Measurements from ENCODE around the gene CREBBP.

CREBBP gene

DNA sequence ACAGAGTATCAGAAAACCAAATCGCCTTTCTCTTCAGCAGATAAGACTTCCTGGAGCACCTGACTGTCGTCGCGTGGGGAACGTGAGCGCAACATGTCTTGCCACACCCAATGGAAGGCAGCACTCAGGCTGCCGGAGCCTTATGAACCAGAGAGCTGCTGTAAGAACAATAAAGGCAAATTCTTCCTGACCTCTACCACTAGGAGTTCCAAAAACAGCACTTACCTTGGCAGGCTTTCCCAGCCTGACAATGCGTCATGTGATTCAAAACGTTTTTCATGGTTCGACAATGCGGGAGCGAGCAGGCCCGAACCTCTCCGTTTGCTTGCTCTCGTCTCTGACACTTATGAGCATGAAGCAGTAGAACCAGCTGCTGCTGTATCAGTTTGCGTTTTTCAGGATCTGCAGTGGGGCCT is 87.3 kb downstream of the CREBBP start:
- Histone ChIP-seq H3K4me1 (peaks cover 3% of the 10 kb centered on the region), H3K4me3 (ENCODE audit: low read depth, low read length) (no peak overlapping the region), H3K27ac (no peak overlapping the region), H3K79me2 (peaks cover 43% of the 10 kb centered on the region), H3K27me3 (ENCODE audit: control insufficient read depth, insufficient read depth, low read length) (no peaks in the 10 kb centered on the region), H3K4me2 (ENCODE audit: low read length) (no peak overlapping the region), H3K36me3 (ENCODE audit: control insufficient read depth, insufficient read depth, low read length) (no peaks in the 10 kb centered on the region), H3K9ac (no peak overlapping the region), H3K9me3 (ENCODE audit: control insufficient read depth, low read length) (no peaks in the 10 kb centered on the region), H2AFZ (no peak overlapping the region)
- TF ChIP-seq, protein P1, sequence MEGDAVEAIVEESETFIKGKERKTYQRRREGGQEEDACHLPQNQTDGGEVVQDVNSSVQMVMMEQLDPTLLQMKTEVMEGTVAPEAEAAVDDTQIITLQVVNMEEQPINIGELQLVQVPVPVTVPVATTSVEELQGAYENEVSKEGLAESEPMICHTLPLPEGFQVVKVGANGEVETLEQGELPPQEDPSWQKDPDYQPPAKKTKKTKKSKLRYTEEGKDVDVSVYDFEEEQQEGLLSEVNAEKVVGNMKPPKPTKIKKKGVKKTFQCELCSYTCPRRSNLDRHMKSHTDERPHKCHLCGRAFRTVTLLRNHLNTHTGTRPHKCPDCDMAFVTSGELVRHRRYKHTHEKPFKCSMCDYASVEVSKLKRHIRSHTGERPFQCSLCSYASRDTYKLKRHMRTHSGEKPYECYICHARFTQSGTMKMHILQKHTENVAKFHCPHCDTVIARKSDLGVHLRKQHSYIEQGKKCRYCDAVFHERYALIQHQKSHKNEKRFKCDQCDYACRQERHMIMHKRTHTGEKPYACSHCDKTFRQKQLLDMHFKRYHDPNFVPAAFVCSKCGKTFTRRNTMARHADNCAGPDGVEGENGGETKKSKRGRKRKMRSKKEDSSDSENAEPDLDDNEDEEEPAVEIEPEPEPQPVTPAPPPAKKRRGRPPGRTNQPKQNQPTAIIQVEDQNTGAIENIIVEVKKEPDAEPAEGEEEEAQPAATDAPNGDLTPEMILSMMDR (IDR thresholded peaks at IDR 0.05): no peak

DNA sequence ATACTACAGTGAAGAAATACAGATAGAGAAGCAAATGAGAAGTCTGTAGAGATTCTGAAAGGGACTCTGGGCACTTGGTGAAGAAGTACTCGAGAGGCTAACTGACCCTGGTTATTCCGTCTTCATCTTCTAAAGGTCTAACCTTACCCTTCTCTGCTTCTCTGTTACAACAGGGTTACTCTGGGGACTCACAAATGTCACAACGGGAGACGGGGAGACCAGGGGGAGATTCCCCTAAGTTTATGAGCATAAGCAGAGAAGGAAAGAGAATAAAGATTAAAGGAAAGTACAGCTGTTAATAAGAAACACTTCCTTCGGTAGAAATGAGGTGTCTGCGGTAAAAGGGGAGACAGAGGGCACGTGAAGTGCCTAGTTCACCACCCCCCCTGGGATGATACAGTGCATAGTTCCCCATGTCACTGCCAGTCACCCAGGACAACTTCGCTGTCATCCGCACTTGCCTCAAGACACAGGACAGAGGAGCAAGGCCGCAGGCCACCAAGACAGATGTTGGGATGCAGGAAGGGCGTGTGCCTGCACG is 88.0 kb downstream of the CREBBP start:
- Histone ChIP-seq H3K9me3 (ENCODE audit: control insufficient read depth, low read length) (no peaks in the 10 kb centered on the region), H3K36me3 (ENCODE audit: control insufficient read depth, insufficient read depth, low read length) (no peaks in the 10 kb centered on the region), H3K79me2 (peaks cover 47% of the 10 kb centered on the region), H2AFZ (no peak overlapping the region), H3K4me1 (no peaks in the 10 kb centered on the region), H3K27ac (no peak overlapping the region), H3K9ac (no peak overlapping the region), H3K4me2 (ENCODE audit: low read length) (no peak overlapping the region), H3K27me3 (ENCODE audit: control insufficient read depth, insufficient read depth, low read length) (no peaks in the 10 kb centered on the region), H3K4me3 (ENCODE audit: low read depth, low read length) (no peak overlapping the region)
- TF ChIP-seq, protein P1 (IDR thresholded peaks at IDR 0.05): no peak

DNA sequence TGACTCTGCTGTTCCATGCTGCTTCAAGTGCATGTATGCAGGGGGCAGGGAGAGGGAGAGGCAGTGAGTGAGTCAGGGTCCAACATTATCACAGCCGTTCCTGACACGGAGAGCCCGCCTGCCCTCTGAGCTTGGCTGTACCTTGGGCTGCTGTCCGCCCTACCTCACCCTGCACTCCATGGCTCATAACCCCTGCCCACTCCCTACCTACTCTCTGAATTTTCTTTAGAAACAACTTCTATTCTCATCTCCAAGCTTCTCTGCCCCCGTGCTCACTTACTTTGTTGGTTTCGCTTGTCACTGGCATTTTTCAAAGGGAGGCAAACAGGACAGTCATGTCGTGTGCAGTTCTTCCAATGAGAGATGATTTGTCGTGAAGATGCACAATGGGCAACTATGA is 88.8 kb downstream of the CREBBP start:
- no peaks in the 10 kb centered on the region for H3K9me3 ChIP-seq (ENCODE audit: control insufficient read depth, low read length)
- H3K9ac ChIP-seq: no peak overlapping the region
- H3K4me2 ChIP-seq (ENCODE audit: low read length): no peak overlapping the region
- no peaks in the 10 kb centered on the region for H3K27me3 ChIP-seq (ENCODE audit: control insufficient read depth, insufficient read depth, low read length)
- H3K36me3 ChIP-seq (ENCODE audit: control insufficient read depth, insufficient read depth, low read length): no peaks in the 10 kb centered on the region
- no peaks in the 10 kb centered on the region for H3K4me1 ChIP-seq
- no peak overlapping the region for H2AFZ ChIP-seq
- H3K27ac ChIP-seq: no peak overlapping the region
- peaks cover 48% of the 10 kb centered on the region for H3K79me2 ChIP-seq
- TF ChIP-seq, protein P1 (IDR thresholded peaks at IDR 0.05): no peak
- no peak overlapping the region for H3K4me3 ChIP-seq (ENCODE audit: low read depth, low read length)

DNA sequence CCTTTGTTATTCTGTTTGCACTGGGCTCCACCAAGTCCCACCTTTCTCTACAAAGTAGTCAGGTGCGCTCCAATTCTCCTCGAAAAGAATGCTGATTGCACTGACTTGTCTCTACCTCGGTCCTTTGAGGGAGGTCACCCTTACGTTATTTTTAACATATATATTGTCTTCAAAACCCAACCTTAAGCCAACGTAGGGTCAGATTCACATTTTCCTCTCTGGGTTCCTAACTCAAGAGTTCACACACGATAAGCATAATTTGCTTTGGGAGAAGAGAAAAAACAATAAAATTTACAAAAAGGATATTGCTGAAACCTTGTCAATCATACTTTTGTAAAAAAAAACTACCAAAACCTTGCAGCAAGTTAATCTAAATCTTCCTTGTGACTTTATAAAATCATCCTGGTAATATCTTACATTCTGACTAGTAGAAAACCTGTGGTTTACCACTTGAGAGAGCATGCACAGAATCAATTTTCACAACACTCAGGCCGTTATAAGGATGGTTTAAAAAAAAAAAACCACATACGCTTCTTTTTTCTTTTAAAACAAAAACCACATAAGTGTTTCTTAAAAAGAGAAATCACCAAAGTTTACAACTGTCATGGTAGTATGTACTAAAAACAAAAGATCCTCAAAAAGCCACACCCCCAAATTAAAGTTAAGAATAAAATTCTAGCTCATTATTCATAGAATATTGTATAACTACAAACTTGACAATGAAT is 91.0 kb downstream of the CREBBP start:
- Histone ChIP-seq H3K4me3 (ENCODE audit: low read depth, low read length) (no peak overlapping the region), H3K4me1 (no peaks in the 10 kb centered on the region), H3K9ac (no peak overlapping the region), H2AFZ (no peak overlapping the region), H3K27me3 (ENCODE audit: control insufficient read depth, insufficient read depth, low read length) (no peaks in the 10 kb centered on the region), H3K27ac (no peak overlapping the region), H3K9me3 (ENCODE audit: control insufficient read depth, low read length) (no peaks in the 10 kb centered on the region), H3K36me3 (ENCODE audit: control insufficient read depth, insufficient read depth, low read length) (no peaks in the 10 kb centered on the region), H3K4me2 (ENCODE audit: low read length) (no peak overlapping the region), H3K79me2 (peaks cover 48% of the 10 kb centered on the region)
- TF ChIP-seq, protein P1 (IDR thresholded peaks at IDR 0.05): no peak
